ENCODE measurements around the gene HEPN1. TPM values are rescaled to one million over a fixed set of nuclear protein-coding genes. Genes with fewer than 3 reads are reported as not detected.

HEPN1 gene
- polyA plus RNA-seq, 2 of the 4 experiments (the other 2 are of a cell fraction): not detected

DNA sequence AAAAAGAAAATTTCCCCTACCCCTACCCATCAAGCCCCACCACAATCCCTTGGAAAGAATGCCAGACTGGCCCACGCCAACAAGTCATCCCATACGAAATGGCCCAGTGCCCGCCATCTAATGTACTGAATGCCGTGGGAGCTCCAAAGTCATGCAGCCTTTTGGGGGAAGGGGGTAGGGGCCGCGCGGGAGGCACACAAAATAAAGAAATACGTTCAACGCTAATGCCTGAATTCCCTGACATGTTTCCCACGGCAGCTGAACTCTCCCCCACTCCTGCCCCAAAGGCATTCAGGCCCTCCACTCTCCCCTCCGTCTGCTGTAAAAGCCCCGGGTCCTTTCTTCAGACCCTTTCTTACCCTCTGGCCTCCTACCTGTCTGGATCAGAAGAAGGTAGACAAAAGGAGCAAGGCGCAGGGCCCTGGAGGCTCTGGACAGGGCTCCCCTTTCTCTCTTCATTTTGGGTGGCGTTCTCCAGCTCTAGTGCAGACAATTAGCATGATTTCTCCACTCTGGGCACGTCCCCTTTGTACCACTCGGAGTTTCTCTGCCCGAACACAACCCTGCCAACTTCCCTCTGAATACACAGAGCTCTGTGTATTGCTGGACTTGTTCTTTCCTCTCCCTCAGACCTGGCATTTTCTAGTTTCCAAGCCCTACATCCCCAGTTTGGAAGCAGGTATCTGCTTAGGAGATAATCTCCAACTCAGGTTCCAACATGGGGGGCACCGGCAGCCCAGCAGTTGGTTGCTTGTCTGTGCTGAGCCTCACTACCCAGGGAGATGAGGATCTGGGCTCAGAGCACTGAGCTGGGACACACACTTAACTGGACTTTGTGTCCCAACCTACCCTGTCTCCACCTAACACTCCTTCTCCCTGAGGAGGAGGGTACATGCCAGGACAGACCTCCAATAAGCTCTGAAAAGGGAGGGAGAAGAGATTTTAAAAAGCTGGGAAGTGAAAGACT lies 16.8 kb downstream of the HEPN1 start, which contains the start of gene HEPACAM:
Gene HEPACAM, minus strand, starts transcription at position 500 of the 967 bp plus-strand sequence. Its CDS starts 41 bp downstream, at position 459.
- H3K27ac ChIP-seq: no peak within 1 kb of the TSS
- no peaks in the 10 kb centered on the region for H3K9me3 ChIP-seq
- 0 out of 3 replicates have a peak within 1 kb of the TSS, but pooled peaks have one; percentile 25 for H3K4me2 ChIP-seq
- WGBS (ENCODE audit: missing lambda C conversion rate): 60% methylated on average over 18 of the region's 18 CpGs
- ChIA-PET CTCF (interaction anchor here (0.9 to 1.6 kb wide), 4 partner anchors 14 to 69 kb away, joined by 3 to 4 read pairs (median 4); partner anchors contain the start of gene CCDC15), POLR2A (interaction anchor here (2.8 kb wide), 1 partner anchor 18 kb away, joined by 7 read pairs; the partner anchor contains the start of gene CCDC15)
- no peak within 1 kb of the TSS for H3K4me3 ChIP-seq
- TF ChIP-seq NFE2L2 (conservative IDR thresholded peaks at IDR 0.05; ENCODE audit: low read length) (no peak), TFCP2L1 (CRISPR knock-in tag; IDR thresholded peaks at IDR 0.05) (no peak), ESRRA (IDR thresholded peaks at IDR 0.05; ENCODE audit: borderline replicate concordance, low read length) (no peak), SMC3 (IDR thresholded peaks at IDR 0.05) (no peak), CEBPB (IDR thresholded peaks at IDR 0.05) (no peak), ZNF302 (CRISPR knock-in tag; IDR thresholded peaks at IDR 0.05) (no peak), MYC (IDR thresholded peaks at IDR 0.05; ENCODE audit: borderline replicate concordance, low read length) (no peak), RFX5 (IDR thresholded peaks at IDR 0.05) (no peak), PHF8 (IDR thresholded peaks at IDR 0.05; ENCODE audit: borderline replicate concordance, low read depth) (no peak)
- TF ChIP-seq, protein P1, sequence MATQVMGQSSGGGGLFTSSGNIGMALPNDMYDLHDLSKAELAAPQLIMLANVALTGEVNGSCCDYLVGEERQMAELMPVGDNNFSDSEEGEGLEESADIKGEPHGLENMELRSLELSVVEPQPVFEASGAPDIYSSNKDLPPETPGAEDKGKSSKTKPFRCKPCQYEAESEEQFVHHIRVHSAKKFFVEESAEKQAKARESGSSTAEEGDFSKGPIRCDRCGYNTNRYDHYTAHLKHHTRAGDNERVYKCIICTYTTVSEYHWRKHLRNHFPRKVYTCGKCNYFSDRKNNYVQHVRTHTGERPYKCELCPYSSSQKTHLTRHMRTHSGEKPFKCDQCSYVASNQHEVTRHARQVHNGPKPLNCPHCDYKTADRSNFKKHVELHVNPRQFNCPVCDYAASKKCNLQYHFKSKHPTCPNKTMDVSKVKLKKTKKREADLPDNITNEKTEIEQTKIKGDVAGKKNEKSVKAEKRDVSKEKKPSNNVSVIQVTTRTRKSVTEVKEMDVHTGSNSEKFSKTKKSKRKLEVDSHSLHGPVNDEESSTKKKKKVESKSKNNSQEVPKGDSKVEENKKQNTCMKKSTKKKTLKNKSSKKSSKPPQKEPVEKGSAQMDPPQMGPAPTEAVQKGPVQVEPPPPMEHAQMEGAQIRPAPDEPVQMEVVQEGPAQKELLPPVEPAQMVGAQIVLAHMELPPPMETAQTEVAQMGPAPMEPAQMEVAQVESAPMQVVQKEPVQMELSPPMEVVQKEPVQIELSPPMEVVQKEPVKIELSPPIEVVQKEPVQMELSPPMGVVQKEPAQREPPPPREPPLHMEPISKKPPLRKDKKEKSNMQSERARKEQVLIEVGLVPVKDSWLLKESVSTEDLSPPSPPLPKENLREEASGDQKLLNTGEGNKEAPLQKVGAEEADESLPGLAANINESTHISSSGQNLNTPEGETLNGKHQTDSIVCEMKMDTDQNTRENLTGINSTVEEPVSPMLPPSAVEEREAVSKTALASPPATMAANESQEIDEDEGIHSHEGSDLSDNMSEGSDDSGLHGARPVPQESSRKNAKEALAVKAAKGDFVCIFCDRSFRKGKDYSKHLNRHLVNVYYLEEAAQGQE (IDR thresholded peaks at IDR 0.05): no peak
- TF ChIP-seq, protein P2, sequence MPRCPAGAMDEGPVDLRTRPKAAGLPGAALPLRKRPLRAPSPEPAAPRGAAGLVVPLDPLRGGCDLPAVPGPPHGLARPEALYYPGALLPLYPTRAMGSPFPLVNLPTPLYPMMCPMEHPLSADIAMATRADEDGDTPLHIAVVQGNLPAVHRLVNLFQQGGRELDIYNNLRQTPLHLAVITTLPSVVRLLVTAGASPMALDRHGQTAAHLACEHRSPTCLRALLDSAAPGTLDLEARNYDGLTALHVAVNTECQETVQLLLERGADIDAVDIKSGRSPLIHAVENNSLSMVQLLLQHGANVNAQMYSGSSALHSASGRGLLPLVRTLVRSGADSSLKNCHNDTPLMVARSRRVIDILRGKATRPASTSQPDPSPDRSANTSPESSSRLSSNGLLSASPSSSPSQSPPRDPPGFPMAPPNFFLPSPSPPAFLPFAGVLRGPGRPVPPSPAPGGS (IDR thresholded peaks at IDR 0.05): no peak
- TF ChIP-seq, protein P3, sequence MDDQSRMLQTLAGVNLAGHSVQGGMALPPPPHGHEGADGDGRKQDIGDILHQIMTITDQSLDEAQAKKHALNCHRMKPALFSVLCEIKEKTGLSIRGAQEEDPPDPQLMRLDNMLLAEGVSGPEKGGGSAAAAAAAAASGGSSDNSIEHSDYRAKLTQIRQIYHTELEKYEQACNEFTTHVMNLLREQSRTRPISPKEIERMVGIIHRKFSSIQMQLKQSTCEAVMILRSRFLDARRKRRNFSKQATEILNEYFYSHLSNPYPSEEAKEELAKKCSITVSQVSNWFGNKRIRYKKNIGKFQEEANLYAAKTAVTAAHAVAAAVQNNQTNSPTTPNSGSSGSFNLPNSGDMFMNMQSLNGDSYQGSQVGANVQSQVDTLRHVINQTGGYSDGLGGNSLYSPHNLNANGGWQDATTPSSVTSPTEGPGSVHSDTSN (IDR thresholded peaks at IDR 0.05): no peak
- no peak for DNase-seq (ENCODE audit: low read depth in 1 of 2, low spot score in 1 of 2)
- FAIRE-seq: no peak
- 0 out of 3 replicates have a peak, but pooled peaks cover 9% of the 10 kb centered on the region for H3K4me1 ChIP-seq
- ATAC-seq: no peak

DNA sequence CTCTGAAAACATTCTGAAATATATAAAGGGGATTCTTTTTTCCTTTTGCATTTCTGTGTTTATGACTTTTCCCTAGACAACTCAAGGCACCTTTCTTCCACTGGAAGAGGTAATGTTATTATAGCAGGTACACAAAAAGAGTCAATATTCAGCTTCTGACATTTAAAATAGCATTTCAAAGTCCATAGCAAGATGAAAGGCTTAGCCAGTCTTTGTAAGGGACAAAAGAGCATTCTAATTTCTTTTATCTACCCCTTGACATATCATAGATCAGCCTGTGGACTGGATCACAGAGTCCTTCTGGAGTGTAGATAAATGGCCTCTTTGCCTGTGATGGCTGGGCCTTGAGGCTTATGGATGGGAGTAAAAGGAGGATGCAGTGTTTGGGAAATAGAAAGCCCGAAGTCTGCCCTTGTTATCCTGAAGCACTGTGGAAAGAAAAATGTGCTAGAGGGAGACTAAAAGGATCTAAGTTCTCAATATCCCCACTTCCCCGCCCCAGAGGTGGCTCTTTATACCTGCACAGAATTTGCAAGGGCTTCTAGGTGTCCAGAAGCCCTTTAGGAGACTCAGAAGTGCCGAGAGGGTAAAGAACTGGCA lies 18.4 kb downstream of the HEPN1 start:
- 2% methylated on average over 3 of the region's 3 CpGs for WGBS (ENCODE audit: missing lambda C conversion rate)
- no peak overlapping the region for H3K4me2 ChIP-seq
- no peak overlapping the region for H3K4me3 ChIP-seq
- POLR2A ChIA-PET: interaction anchor here (2.8 kb wide), 1 partner anchor 16 kb away, joined by 7 read pairs; the partner anchor contains the start of gene CCDC15
- H3K9me3 ChIP-seq: no peaks in the 10 kb centered on the region
- TF ChIP-seq, protein P4, sequence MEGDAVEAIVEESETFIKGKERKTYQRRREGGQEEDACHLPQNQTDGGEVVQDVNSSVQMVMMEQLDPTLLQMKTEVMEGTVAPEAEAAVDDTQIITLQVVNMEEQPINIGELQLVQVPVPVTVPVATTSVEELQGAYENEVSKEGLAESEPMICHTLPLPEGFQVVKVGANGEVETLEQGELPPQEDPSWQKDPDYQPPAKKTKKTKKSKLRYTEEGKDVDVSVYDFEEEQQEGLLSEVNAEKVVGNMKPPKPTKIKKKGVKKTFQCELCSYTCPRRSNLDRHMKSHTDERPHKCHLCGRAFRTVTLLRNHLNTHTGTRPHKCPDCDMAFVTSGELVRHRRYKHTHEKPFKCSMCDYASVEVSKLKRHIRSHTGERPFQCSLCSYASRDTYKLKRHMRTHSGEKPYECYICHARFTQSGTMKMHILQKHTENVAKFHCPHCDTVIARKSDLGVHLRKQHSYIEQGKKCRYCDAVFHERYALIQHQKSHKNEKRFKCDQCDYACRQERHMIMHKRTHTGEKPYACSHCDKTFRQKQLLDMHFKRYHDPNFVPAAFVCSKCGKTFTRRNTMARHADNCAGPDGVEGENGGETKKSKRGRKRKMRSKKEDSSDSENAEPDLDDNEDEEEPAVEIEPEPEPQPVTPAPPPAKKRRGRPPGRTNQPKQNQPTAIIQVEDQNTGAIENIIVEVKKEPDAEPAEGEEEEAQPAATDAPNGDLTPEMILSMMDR (IDR thresholded peaks at IDR 0.05): no peak
- no peak for TF ChIP-seq ZC3H11A (IDR thresholded peaks at IDR 0.05)
- FAIRE-seq (no peak), DNase-seq (ENCODE audit: low read depth in 1 of 2, low spot score in 1 of 2) (no peak), ATAC-seq (no peak)
- 0 out of 3 replicates have a peak, but pooled peaks cover 9% of the 10 kb centered on the region for H3K4me1 ChIP-seq
- H3K27ac ChIP-seq: no peak overlapping the region
- CTCF ChIA-PET: no interaction called here
